ENCODE measurements around the gene MAGOH. TPM values are rescaled to one million over a fixed set of nuclear protein-coding genes. Genes with fewer than 3 reads are reported as not detected.

Gene MAGOH
- total RNA-seq, 1 experiment from 2014 or later, result 77.0 TPM

- Mint-ChIP-seq H3K27me3 (ENCODE audit: insufficient read depth, unreplicated experiment) (peaks cover 4% of the 10 kb centered on the region), H3K27ac (ENCODE audit: unreplicated experiment) (peak overlapping the region; percentile 99), H3K4me1 (ENCODE audit: low read depth, unreplicated experiment) (peaks cover 16% of the 10 kb centered on the region), H3K4me3 (ENCODE audit: unreplicated experiment) (peak overlapping the region; percentile 90), H3K36me3 (ENCODE audit: insufficient read depth, unreplicated experiment) (peaks cover 40% of the 10 kb centered on the region), H3K9me3 (ENCODE audit: unreplicated experiment) (no peaks in the 10 kb centered on the region)
- Histone ChIP-seq H3K36me3 (ENCODE audit: control insufficient read depth, insufficient read depth, low read length) (no peaks in the 10 kb centered on the region), H3K4me1 (0 out of 2 replicates have a peak, but pooled peaks cover 6% of the 10 kb centered on the region), H3K27me3 (replicated peaks; ENCODE audit: control insufficient read depth, insufficient read depth, low read length) (no peaks in the 10 kb centered on the region), H3K9me3 (no peaks in the 10 kb centered on the region), H3K4me3 (ENCODE audit: low read depth, low read length) (peak overlapping the region; percentile 63)
- intact Hi-C loops (cut with micrococcal nuclease; ENCODE audit: unreplicated experiment), result loop anchor here (1.0 kb wide), 1 partner anchor 41 kb away; the partner anchor contains the start of gene CPT2
- BruUV-seq (replicated peaks), result no TSS peak
- ChIA-PET CTCF (no interaction called here), POLR2A (no interaction called here)
- no peak for DNase-seq
- TF ChIP-seq CTCF (IDR thresholded peaks at IDR 0.05; ENCODE audit: insufficient read depth in 1 of 2, low read depth in 1 of 2, low read length in 1 of 2, severe bottlenecking in 1 of 2, unreplicated experiment in 1 of 2), result no peak
Measured at GRCh38 chr1:53237638-53238037, 680 bp downstream of the MAGOH start.

DNA sequence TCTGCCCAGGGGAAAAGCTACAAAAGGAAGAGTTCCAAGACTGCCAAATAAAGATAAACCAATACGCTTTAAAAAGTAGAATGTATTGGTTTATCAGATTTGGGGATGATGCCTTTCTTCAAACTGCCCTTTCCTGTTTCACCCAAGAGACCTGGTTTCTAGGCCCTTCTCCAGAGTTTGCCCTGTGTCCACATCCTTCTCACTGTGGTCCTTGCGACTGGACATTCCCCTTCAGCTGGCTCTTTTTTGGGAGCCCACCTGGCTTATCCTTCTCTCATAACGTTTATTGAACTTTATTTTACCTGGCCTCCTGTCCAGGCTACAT, 17.4 kb downstream of the MAGOH start:
- H3K27me3 ChIP-seq (replicated peaks; ENCODE audit: control insufficient read depth, insufficient read depth, low read length), result no peaks in the 10 kb centered on the region
- Mint-ChIP-seq H3K27me3 (ENCODE audit: insufficient read depth, unreplicated experiment) (no peaks in the 10 kb centered on the region), H3K9me3 (ENCODE audit: unreplicated experiment) (no peaks in the 10 kb centered on the region), H3K4me1 (ENCODE audit: low read depth, unreplicated experiment) (no peaks in the 10 kb centered on the region), H3K4me3 (ENCODE audit: unreplicated experiment) (peak overlapping the region; percentile 89), H3K36me3 (ENCODE audit: insufficient read depth, unreplicated experiment) (peaks cover 22% of the 10 kb centered on the region), H3K27ac (ENCODE audit: unreplicated experiment) (peak overlapping the region; percentile 96)
- TSS peak; percentile 95 for BruUV-seq (replicated peaks)
- no peaks in the 10 kb centered on the region for H3K9me3 ChIP-seq
- H3K36me3 ChIP-seq (ENCODE audit: control insufficient read depth, insufficient read depth, low read length), result no peaks in the 10 kb centered on the region; the same call in 1 of the 2 replicates
- TF ChIP-seq CTCF (IDR thresholded peaks at IDR 0.05; ENCODE audit: insufficient read depth in 1 of 2, low read depth in 1 of 2, low read length in 1 of 2, severe bottlenecking in 1 of 2, unreplicated experiment in 1 of 2), result no peak
- intact Hi-C loops (cut with micrococcal nuclease; ENCODE audit: unreplicated experiment), result no loop called here
- H3K4me1 ChIP-seq, result no peaks in the 10 kb centered on the region
- H3K4me3 ChIP-seq (ENCODE audit: low read depth, low read length), result peak overlapping the region; percentile 94
- DNase-seq, result no peak
- POLR2A ChIA-PET, result no interaction called here
- CTCF ChIA-PET, result no interaction called here

DNA sequence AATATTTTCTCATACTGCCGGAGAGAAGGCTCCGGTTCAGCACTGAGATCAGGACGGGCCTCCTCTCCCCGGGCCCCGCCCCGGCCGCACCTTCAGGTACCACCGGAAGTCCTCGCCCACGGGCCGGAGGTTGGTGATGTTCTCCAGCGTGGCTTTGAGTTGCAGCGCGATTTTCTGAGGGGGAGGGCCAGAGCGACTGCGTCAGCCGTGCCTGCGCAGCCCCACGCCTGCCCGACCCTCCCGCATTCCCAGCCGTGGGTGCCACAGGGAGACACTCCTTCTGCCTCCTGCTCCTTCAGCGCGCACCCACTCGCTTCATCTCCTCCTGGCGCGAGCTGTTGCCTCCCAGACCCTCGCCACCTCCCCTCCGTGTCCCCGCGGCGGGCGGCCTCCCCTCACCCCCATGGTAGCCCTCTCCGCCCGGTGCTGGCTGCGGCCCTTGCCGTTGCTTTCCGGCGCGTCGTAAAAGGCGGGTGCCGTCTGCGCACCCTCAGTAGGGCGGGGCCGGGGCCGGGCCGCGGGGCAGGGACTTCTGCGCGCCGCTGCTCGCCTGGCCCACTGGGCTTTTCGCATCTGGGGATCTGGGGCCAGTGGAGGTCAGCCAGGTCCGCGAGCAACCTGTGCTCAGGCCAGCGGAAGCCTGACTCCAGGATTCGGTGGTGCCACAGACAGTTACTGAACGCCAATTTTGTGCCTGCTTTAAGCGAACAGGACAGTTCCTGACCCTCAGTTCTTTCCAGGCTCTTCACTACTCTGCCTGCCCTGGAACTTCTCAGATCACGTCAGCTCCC, 18.0 kb downstream of the MAGOH start, which contains the start of gene CZIB:
TSS of gene CZIB (minus strand) at position 464 of the 791 bp plus-strand sequence. CDS start at position 405, 59 bp downstream.
- no TSS peak for BruUV-seq (replicated peaks)
- ChIA-PET POLR2A (no interaction called here), CTCF (no interaction called here)
- no peaks in the 10 kb centered on the region for H3K9me3 Mint-ChIP-seq (ENCODE audit: unreplicated experiment)
- intact Hi-C loops (cut with micrococcal nuclease; ENCODE audit: unreplicated experiment), result no loop called here
- Histone ChIP-seq H3K4me3 (ENCODE audit: low read depth, low read length) (peak within 1 kb of the TSS; percentile 94), H3K9me3 (no peaks in the 10 kb centered on the region), H3K4me1 (no peaks in the 10 kb centered on the region), H3K36me3 (ENCODE audit: control insufficient read depth, insufficient read depth, low read length) (no peaks in the 10 kb centered on the region; the same call in 1 of the 2 replicates), H3K27me3 (replicated peaks; ENCODE audit: control insufficient read depth, insufficient read depth, low read length) (no peaks in the 10 kb centered on the region)
- peak; percentile 93 to 95 for DNase-seq
- peak within 1 kb of the TSS; percentile 89 for H3K4me3 Mint-ChIP-seq (ENCODE audit: unreplicated experiment)
- peaks cover 22% of the 10 kb centered on the region for H3K36me3 Mint-ChIP-seq (ENCODE audit: insufficient read depth, unreplicated experiment)
- H3K4me1 Mint-ChIP-seq (ENCODE audit: low read depth, unreplicated experiment), result no peaks in the 10 kb centered on the region
- TF ChIP-seq CTCF (IDR thresholded peaks at IDR 0.05; ENCODE audit: insufficient read depth in 1 of 2, low read depth in 1 of 2, low read length in 1 of 2, severe bottlenecking in 1 of 2, unreplicated experiment in 1 of 2), result no peak
- peak within 1 kb of the TSS; percentile 96 for H3K27ac Mint-ChIP-seq (ENCODE audit: unreplicated experiment)
- no peaks in the 10 kb centered on the region for H3K27me3 Mint-ChIP-seq (ENCODE audit: insufficient read depth, unreplicated experiment)
